Endometrium (tissue), 2 donors: ENCODE measurements around the gene BCL7B.
"Not testable (repeated sequence)": the region's sequence is repeated elsewhere in the genome, so short reads cannot be mapped to it uniquely, and the experiment has no call there.

Source experiments
- FAIRE-seq: peaks from 2 replicates; lab custom pipeline; 2012; peaks lifted over from hg19 to GRCh38; lab: Jason Lieb, UNC
- donor health status: control.
- donor health status: control.

BCL7B gene

GRCh38 chr7:73535918-73536317 is 21.6 kb downstream of the BCL7B start:
- not testable (repeated sequence) for FAIRE-seq

- FAIRE-seq = no peak
Observed at GRCh38 chr7:73533742-73534141, 23.7 kb downstream of the BCL7B start.

DNA sequence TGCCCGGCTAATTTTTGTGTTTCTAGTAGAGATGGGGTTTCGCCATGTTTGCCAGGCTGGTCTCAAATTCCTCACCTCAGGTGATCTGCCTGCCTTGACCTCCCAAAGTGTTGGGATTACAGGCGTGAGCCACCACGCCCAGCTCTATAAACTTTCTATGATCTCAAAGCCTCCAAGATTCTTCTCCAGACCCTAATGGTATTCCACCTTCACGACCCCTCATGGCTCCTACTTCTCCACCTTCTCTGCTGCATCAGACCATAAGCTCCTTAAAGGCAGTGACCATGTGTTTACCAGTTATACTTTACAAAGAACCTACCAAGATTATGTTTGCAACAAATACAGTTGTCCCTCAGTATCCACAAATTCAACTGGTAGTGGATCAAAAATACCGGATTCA is 25.3 kb downstream of the BCL7B start:
- no peak for FAIRE-seq

DNA sequence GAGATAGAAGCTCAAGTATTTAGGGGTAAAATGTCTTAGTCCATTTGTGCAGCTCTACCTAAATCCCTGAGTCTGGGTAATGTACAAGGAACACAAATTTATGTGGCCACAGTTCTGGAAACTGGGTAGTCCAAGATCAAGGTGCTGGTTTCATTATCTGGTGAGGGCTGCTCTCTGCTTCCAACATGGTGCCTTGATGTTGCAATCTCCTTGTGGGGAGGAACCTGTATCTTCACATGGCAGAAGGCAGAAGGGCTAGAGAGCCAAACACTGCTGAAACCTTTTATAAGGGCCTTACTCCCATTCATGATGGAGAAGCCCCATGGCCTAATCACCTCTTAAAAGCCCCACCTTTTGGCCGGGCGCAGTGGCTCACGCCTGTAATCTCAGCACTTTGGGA is 26.7 kb downstream of the BCL7B start:
- FAIRE-seq = no peak

DNA sequence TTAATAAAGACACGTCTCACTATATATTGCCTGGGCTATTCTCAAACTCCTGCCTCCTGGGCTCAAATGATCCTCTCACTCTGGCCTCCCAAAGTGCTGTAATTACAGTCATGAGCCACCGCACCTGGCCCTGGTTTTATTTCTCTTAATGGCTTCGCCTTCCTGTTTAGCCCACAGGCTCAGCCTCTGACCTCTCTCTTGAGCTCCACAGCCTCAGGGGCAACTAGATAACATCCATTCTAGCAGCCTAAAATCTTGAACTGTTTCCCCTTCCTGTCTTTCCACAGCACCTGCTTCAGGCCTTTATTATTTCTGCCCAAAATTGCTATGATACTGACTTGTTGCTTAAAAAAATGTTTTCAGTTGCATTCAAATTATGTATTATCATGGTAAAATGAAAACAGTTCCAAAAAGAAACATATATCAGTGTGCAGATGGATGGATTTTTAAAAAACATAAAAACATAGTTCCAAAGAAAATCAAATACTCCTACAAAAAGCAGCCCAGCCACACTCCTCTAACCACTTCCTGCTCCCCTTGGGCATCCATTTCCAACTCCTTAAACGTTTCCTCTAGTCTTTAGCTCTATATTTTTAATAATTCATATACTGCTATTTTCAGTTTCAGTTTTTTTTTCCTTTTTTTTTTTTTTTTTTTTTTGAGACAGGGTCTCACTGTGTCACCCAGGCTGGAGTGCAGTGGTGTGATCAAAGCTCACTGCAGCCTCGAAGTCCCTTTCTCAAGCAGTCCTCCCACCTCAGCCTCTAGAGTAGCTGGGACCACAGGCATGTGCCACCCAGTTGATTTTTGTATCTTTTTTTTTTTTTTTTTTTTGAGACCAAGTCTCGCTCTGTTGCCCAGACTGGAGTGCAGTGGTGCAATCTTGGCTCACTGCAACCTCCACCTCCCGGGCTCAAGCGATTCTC is 30.3 kb downstream of the BCL7B start:
- no peak for FAIRE-seq

GRCh38 chr7:73526158-73526494 is 31.4 kb downstream of the BCL7B start:
- FAIRE-seq = not testable (repeated sequence)

DNA sequence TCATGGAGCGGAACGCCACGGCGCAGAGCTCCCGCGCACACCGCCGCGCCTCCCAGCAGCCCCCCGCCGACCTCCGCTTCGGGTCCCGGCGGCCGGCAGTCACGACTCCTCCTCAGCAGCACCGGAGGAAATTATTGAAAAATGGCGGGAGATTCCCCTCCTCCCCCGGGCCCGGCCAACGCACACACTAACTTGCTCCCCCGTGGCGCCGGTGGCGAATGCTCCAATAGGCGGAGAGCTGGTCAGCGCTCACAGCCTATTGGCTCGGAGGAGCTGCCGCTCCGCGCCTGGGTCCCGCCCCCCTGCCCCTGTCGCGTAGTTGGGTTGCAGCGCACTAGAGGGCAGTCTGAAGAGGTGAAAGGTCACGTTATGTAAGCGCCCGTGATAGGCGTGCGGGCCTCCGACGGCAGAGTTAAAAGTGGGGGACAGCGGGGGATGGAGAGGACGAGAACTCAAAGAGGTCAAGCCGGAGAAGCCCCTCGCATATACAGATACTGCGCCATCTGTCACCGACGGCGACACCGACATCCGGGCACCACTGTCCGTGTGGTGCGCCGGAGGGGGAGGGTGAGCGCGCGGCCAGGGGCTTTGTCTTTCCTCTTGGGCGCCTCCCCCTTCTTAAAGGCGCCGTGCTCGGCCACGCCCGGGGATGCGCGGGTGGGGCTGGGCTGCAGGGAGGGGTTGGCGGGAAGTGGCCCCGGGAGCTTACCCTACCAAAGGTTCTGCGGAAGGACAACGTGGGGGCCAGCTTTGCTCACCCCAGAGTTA is 35.2 kb downstream of the BCL7B start, which contains the start of gene BAZ1B:
Gene BAZ1B (minus strand): TSS at position 189 of the 768 bp plus-strand sequence. CDS start 360 bp downstream, outside the sequence.
- FAIRE-seq = peak; percentile 91

DNA sequence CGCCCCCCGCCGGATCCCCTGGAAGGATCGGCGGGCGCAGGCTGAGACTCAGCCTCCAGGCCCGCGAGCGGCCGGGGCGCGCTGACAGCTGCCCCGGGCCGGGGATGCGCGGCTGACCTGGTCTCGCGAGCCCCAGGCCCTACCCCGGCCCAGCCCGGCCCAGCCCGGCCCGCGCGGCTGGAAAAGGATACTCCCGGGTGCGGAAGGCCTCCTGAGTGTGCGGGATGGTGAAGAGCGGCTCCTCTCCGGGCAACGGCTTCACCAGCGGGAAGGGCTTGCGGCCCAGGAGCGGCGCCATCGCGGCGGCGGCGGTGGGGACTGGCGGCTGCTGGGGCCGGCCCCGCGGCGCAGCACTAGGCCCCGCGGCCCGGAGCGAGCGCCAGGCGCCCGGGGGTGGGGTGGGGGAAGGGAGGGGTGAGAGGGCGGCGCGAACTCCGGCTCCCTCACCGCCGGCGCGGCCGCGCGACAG is 35.8 kb downstream of the BCL7B start:
- FAIRE-seq = no peak

- no peak for FAIRE-seq
Observed at GRCh38 chr7:73520673-73521635, 36.5 kb downstream of the BCL7B start.

DNA sequence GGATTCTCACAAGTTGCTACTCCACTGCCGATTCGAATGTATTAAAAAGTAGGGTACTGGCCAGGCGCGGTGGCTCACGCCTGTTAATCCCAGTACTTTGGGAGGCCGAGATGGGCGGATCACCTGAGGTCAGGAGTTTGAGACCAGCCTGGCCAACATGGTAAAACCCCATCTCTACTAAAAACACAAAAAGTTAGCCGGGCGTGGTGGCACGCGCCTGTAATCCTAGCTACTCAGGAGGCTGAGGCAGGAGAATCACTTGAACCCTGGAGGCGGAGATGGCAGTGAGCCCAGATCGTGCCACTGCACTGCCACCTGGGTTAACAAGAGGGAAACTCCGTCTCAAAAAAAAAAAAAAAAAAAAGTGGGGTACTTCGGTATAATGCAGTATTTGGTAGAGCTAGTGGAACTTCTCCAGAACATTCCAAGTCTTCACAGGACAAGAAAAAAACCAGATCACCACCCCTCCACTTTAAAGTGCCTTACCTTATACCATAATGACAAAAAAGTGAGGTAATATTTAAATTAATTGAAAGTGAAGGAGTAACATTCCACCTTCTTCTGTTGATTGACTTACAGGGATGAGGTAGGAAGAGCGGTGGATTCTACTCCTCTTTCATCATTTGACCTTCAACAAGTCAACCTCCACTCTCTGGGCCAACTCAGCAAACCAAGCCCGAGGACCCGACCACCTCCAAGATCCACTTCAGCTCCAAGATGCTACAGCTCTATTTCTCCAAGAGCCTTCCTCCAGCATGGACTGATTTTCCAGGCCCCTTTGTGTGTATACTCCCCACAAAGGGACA is 37.4 kb downstream of the BCL7B start:
- no peak for FAIRE-seq

DNA sequence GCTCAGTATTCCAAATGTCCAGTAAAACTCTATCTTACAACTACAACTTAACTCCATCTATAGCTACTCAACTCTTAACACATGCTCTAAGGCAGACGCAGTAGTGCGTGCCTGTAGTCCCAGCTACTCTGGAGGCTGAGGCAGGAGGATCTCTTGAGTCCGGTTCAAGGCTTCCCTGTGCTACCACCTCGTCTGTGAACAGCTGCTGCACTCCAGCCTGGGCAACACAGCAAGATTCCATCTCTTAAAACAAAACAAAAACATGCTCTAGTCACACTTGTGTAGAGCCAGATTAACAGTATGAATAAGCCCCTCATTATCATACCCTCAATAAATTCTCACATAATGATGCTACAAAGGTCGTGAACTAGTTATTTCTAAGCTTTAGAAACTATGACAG is 39.0 kb downstream of the BCL7B start:
- FAIRE-seq = no peak

DNA sequence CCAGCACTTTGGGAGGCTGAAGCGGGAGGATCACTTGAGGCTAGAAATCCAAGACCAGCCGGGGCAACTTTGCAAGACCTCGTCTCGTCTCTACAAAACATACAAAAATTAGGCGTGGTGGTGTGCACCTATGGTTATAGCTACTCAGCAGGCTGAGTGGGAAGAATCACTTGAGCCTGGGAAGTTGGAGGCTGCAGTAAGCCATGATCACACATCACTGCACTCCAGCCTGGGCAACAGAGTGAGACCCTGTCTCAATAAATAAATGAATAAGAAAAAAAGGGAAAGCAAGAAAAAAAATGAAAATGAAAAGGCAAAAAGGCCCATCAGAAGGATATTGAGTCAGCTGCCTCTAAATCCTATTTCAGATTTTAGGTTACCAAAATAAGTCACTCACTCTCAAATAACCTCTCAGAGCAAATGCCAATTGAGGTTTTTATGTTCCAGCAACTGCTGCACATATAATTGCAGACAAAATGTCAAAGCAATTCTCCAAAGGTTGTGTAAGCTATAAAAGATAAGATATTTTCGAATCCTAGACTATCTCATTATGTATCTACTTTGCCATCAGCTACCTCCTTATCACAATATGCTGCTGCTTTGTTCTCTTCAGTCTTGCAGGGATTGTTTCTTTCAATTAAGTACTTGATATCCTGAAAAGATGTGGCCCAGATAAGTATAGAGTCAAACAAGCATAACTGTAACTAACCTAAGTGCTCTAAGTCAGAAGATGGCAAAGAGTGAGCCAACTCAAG is 40.1 kb downstream of the BCL7B start:
- no peak for FAIRE-seq

GRCh38 chr7:73515178-73515577 is 42.3 kb downstream of the BCL7B start:
- no peak for FAIRE-seq

- FAIRE-seq = no peak
Observed at GRCh38 chr7:73512018-73512780, 45.3 kb downstream of the BCL7B start.

- FAIRE-seq = no peak
Observed at GRCh38 chr7:73509463-73509862, 48.0 kb downstream of the BCL7B start.

GRCh38 chr7:73507556-73507955 is 49.9 kb downstream of the BCL7B start:
- no peak for FAIRE-seq

DNA sequence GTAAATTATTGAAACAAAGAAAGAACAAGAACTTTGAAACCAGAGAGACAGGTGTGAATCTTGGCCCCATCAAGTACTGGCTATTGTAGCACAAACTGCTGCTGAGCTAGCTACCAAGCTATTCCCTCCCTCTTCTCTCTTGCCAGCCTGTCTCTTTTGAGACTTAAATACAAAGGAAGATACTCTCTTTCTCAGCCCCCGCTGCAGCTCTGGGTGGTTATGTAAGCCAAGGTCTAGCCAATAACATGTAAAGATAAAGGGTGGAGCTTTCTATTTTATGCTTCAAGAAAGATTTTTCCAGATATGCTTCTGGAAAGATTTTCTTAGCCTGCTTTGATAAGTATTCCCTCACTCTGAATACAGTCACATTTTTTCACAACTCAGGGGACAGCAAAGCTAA is 52.6 kb downstream of the BCL7B start:
- FAIRE-seq = no peak

DNA sequence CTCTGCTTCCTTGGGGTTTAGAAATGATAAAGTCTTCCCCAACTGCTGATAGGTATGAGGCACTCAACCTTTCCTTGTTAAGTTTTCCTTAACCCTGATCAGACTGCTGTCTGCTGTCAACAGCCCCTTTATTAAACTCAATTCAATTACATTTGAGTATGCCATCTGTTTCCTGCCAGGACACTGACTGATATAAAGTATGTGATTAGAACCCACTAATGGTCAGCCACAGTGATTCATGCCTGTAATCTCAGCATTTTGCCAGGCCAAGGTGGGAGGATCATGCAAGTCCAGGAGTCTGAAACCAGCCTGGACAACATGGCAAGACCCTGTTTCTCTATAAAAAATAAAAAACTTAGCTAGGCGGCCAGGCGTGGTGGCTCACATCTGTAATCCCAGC is 53.5 kb downstream of the BCL7B start:
- no peak for FAIRE-seq

GRCh38 chr7:73503229-73503628 is 54.3 kb downstream of the BCL7B start:
- FAIRE-seq = no peak

DNA sequence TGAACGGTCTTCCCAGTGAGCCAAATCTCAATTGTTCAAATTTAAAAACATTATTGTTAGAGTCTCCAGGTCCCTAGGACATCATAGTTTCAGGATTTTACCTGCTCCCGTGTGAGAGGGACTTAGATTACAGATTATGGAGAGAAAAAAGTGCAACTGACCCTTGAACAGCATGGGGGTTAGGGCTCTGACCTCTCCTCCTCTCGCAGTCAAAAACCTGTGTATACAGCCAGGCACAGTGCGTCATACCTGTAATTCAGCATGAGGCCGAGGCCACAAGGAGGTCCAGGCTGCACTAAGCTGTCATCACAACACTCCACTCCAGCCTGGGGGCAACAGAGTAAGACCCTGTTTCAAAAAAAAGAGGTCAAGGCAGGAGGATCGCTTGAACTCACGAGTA is 60.9 kb downstream of the BCL7B start:
- FAIRE-seq = no peak
